Neural cell (in vitro differentiated cells): Measurements from ENCODE around the gene PIGK.

Experiments used
- CTCF ChIP-seq: fragments of 450-650 bp; IDR thresholded peaks from 2 replicates; pipeline ENCODE4 v1.5.1; 2014; ENCODE audit warnings: antibody characterized with exemption, mild to moderate bottlenecking, moderate library complexity; ENCODE audit not compliant: poor library complexity, severe bottlenecking
- EZH2 ChIP-seq: fragments of 200-600, 300-800 bp; shearing (Covaris generic), sonication (generic); IDR thresholded peaks from 2 replicates; pipeline ENCODE4 v1.6.1; 2014; ENCODE audit warnings: antibody characterized with exemption, low read length, borderline replicate concordance, mild to moderate bottlenecking; ENCODE audit not compliant: insufficient read depth, poor library complexity, severe bottlenecking
- POLR2AphosphoS5 ChIP-seq: IDR thresholded peaks from 2 replicates; pipeline ENCODE4 v1.6.1; 2012
- TF ChIP-seq, protein P1 (sequence below): IDR thresholded peaks from 2 replicates; pipeline ENCODE4 v1.6.1; 2012; ENCODE audit warnings: borderline replicate concordance

DNA sequence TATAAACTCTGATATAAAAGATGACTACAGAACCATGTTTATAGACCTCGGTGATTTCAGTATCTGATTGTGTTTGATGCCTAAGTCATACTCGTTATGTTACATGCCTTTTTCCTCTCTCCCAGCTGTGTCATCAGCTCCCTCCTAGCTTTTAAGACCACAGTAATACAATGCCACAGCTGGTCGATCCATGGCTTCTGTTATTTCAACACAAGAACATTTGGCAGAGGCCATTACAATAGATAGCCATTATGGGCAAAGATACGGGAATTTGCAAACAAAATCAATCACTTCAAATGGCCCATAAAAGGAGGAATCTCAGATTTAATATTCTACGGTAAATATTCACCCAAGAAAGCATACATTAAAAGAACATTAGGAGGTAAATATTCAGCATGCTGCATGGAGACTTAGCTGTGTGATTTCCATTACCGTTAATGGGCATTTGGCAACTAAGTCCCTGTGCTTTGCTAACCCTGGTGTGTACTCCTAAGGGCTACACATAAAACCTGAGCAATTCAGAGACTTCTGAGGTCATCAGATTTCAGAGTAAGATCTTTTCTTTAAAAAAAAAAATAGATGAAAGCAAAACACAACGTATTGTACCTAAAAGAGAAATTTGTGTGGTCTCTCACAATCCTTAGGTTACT lies 153.4 kb downstream of the PIGK start:
- TF ChIP-seq, protein P1, sequence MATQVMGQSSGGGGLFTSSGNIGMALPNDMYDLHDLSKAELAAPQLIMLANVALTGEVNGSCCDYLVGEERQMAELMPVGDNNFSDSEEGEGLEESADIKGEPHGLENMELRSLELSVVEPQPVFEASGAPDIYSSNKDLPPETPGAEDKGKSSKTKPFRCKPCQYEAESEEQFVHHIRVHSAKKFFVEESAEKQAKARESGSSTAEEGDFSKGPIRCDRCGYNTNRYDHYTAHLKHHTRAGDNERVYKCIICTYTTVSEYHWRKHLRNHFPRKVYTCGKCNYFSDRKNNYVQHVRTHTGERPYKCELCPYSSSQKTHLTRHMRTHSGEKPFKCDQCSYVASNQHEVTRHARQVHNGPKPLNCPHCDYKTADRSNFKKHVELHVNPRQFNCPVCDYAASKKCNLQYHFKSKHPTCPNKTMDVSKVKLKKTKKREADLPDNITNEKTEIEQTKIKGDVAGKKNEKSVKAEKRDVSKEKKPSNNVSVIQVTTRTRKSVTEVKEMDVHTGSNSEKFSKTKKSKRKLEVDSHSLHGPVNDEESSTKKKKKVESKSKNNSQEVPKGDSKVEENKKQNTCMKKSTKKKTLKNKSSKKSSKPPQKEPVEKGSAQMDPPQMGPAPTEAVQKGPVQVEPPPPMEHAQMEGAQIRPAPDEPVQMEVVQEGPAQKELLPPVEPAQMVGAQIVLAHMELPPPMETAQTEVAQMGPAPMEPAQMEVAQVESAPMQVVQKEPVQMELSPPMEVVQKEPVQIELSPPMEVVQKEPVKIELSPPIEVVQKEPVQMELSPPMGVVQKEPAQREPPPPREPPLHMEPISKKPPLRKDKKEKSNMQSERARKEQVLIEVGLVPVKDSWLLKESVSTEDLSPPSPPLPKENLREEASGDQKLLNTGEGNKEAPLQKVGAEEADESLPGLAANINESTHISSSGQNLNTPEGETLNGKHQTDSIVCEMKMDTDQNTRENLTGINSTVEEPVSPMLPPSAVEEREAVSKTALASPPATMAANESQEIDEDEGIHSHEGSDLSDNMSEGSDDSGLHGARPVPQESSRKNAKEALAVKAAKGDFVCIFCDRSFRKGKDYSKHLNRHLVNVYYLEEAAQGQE: no peak
- no peak for TF ChIP-seq CTCF
- no peak for TF ChIP-seq EZH2
- no peak for TF ChIP-seq POLR2AphosphoS5
